ENCODE results near the gene MSRB2. TPM values are rescaled to one million over a fixed set of nuclear protein-coding genes. Genes with fewer than 3 reads are reported as not detected.

Gene MSRB2
- total RNA-seq, 6 experiments from 2014 or later, result 23.5 to 31.2 (median 26.2) TPM

DNA sequence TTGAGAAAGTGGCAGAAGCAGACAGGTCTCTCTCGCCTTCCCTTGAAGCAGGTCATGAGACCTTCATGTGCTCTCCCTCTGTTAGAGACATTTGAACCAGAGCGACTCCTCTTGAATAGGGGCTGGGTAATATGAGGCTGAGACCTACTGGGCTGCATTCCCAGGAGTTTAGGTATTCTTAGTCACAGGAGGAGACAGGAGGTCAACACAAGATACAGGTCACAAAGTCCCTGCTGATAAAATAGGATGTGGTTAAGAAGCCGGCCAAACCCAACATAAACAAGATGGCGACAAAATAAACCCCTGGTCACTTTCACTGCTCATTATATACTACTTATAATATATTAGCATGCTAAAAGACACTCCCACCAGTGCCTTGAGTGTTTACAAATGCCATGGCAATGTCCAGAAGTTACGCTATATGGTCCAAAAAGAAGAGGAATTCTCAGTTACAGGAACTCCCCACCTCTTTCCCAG is 43.5 kb upstream of the MSRB2 start:
- Mint-ChIP-seq H3K36me3 (ENCODE audit: low read depth) (no peaks in the 10 kb centered on the region), H3K27me3 (ENCODE audit: insufficient read depth) (peaks cover 12% of the 10 kb centered on the region), H3K4me1 (ENCODE audit: low read depth) (peaks cover 7% of the 10 kb centered on the region), H3K4me3 (no peak overlapping the region), H3K27ac (no peak overlapping the region), H3K9me3 (no peaks in the 10 kb centered on the region)
- DNase-seq, result no peak
- TF ChIP-seq, protein P1, sequence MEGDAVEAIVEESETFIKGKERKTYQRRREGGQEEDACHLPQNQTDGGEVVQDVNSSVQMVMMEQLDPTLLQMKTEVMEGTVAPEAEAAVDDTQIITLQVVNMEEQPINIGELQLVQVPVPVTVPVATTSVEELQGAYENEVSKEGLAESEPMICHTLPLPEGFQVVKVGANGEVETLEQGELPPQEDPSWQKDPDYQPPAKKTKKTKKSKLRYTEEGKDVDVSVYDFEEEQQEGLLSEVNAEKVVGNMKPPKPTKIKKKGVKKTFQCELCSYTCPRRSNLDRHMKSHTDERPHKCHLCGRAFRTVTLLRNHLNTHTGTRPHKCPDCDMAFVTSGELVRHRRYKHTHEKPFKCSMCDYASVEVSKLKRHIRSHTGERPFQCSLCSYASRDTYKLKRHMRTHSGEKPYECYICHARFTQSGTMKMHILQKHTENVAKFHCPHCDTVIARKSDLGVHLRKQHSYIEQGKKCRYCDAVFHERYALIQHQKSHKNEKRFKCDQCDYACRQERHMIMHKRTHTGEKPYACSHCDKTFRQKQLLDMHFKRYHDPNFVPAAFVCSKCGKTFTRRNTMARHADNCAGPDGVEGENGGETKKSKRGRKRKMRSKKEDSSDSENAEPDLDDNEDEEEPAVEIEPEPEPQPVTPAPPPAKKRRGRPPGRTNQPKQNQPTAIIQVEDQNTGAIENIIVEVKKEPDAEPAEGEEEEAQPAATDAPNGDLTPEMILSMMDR (IDR thresholded peaks at IDR 0.05), result no peak

DNA sequence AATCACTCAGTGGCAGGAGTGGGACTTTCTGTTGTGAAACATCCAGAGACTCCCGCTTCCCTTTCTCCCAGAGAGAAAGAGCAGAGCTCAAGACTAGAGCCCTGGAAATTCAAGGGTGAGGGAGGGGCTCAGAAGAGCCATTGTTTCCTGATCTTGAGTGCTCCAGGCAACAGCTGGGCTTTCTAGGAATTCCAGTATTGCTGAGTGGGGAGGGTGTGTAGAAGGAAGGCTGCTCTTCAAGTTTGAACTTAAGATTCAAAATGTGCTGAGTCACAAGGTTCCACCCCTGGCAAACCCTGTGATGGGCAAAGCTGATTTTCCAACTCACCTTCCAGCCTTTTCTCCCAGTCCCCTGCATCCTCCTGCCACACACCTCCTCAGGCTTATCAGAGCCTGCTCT is 42.3 kb upstream of the MSRB2 start:
- H3K9me3 Mint-ChIP-seq, result no peaks in the 10 kb centered on the region
- TF ChIP-seq, protein P1 (IDR thresholded peaks at IDR 0.05), result no peak
- no peak overlapping the region for H3K4me3 Mint-ChIP-seq
- H3K4me1 Mint-ChIP-seq (ENCODE audit: low read depth), result no peaks in the 10 kb centered on the region
- peaks cover 17% of the 10 kb centered on the region for H3K27me3 Mint-ChIP-seq (ENCODE audit: insufficient read depth)
- no peak overlapping the region for H3K27ac Mint-ChIP-seq
- no peak for DNase-seq
- H3K36me3 Mint-ChIP-seq (ENCODE audit: low read depth), result no peaks in the 10 kb centered on the region

DNA sequence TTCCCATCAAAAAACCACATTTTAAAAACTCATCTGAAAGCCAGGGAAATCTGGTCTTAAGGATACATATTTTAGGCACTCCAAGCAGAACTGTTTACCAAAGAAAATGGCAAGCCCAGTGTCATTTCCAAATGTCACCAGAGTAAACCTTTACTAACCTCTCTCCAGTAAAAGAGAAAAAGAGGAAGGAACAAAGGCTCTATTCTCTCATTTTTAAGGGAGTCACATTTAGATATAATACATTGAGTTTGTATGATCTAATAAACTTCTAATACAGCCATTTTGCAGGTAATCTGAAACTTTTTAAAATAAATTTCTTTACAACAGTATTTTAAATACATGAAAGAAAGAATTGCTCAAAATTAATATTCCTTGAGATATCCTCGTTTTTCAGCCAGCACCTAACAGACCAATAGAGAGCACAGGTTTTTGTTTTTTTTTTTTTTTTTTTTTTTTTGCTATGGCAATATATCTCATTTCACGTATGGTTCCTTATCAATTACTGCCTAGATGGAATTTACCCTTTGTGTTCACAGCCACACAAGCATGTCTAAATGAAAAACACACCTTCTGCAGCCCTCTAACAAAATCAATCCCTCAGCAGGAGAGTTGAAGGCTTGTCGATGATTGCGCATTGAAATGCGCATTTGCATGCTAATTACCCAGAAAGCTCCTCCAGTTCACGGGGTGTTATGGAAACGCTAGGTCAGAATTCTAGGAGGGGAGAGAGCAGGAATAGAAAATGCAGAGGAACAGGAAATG is 39.8 kb upstream of the MSRB2 start:
- Mint-ChIP-seq H3K27ac (no peak overlapping the region), H3K9me3 (no peaks in the 10 kb centered on the region), H3K4me3 (no peak overlapping the region), H3K27me3 (ENCODE audit: insufficient read depth) (peaks cover 18% of the 10 kb centered on the region), H3K36me3 (ENCODE audit: low read depth) (no peaks in the 10 kb centered on the region), H3K4me1 (ENCODE audit: low read depth) (no peaks in the 10 kb centered on the region)
- DNase-seq, result no peak
- TF ChIP-seq, protein P1 (IDR thresholded peaks at IDR 0.05), result no peak

DNA sequence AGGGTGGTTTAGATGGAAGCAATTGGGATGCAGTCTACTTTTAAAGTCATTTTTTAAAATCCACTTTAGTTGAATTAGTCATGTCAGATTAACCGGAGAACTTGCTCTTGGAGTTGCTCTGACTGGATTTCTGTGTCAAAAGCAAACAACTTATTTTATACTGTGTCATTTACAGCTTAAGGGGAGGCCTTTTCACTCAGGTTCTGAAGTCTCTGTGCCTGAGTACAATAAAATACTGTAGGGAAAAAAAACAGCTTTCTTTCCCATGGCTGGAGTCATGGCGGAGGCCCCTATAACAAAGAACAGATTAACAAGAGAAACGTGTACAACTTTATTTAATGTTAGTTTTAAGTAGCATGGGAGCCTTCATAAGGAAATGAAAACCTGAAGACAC is 39.2 kb upstream of the MSRB2 start:
- H3K9me3 Mint-ChIP-seq, result no peaks in the 10 kb centered on the region
- no peaks in the 10 kb centered on the region for H3K36me3 Mint-ChIP-seq (ENCODE audit: low read depth)
- H3K4me3 Mint-ChIP-seq, result no peak overlapping the region
- H3K27ac Mint-ChIP-seq, result no peak overlapping the region
- no peak for DNase-seq
- peaks cover 16% of the 10 kb centered on the region for H3K27me3 Mint-ChIP-seq (ENCODE audit: insufficient read depth)
- TF ChIP-seq, protein P1 (IDR thresholded peaks at IDR 0.05), result no peak
- no peaks in the 10 kb centered on the region for H3K4me1 Mint-ChIP-seq (ENCODE audit: low read depth)

DNA sequence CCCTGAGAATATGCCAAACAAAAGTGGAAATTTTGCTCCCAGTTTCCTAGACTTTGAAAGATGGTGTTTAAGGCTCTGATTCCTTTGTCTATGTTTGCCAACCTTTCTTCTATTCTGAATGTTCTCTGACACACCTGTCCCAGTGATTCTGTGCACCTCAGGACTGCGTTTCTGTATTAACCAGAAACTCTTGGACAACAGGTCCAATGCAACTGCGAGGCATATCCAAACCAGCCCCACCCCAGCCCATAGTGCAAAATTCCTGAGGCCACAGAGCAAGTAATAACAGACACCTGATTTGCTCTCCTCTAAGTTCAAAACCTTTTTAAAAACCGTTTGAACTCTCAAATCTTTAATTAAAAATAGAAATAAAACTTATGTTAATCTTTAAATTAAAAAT is 37.0 kb upstream of the MSRB2 start:
- Mint-ChIP-seq H3K27ac (no peak overlapping the region), H3K36me3 (ENCODE audit: low read depth) (no peaks in the 10 kb centered on the region), H3K4me3 (no peak overlapping the region), H3K9me3 (no peaks in the 10 kb centered on the region), H3K4me1 (ENCODE audit: low read depth) (peaks cover 4% of the 10 kb centered on the region), H3K27me3 (ENCODE audit: insufficient read depth) (peaks cover 8% of the 10 kb centered on the region)
- TF ChIP-seq, protein P1 (IDR thresholded peaks at IDR 0.05), result no peak
- DNase-seq, result no peak

Data from HFFc6 (cell line).